ENCODE data around the gene DCANP1. TPM values are rescaled to one million over a fixed set of nuclear protein-coding genes. Genes with fewer than 3 reads are reported as not detected.

DCANP1 gene
- total and polyA plus RNA-seq, 4 donors, result 0.05 TPM; not detected in 3

DNA sequence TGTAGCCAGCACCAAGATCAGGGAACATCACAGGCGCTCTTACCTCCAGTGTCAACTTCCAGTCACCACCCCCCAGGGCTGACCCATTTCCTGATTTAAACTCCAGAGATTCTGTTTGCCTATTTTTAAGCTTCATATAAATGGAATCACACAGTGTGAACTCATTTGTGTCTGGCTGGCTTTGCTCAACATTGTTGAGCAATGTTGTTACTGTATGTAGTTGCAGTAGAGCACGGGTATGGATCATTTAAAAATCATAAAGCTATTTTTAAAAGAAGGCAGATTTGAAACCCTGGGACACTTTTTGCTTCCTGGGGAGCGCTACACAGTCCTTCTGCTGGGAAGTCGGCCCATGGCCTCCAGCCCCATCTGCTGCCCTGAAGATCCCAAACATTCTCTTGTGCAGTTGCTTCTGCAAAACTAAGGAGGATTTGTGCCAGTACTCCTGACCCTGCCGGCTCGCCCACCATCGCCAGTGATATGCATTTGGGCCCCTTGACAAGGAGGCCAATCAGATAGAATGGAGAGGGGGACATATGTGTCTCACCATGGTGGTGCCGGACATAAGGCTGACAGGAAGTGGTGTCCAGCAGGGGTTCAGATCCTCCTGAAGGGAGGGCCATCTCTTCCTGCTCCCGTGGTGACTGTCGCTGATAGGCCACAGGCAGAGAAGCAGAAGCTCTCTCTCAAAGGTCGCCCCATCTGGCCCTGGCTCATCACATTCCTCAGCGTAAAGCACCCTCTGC, 13.3 kb downstream of the DCANP1 start:
- WGBS, result 68% methylated on average over 12 of the region's 12 CpGs
- peak; percentile 21 for DNase-seq (ENCODE audit: low spot score)
- Histone ChIP-seq H3K36me3 (ENCODE audit: control insufficient read depth in 4 of 4, insufficient read depth in 3 of 4, low read depth in 1 of 4, low read length in 3 of 4) (no peaks in the 10 kb centered on the region), H3K4me1 (ENCODE audit: control insufficient read depth in 4 of 4, insufficient read depth in 4 of 4, low read length in 3 of 4) (peaks cover 0 to 2% (median 0%) of the 10 kb centered on the region in 4 donors), H3K27me3 (ENCODE audit: control insufficient read depth in 4 of 4, insufficient read depth in 4 of 4, low read length in 3 of 4) (no peaks in the 10 kb centered on the region), H3K9me3 (ENCODE audit: control insufficient read depth in 4 of 4, low read length in 3 of 4) (peaks cover 0 to 4% (median 2%) of the 10 kb centered on the region in 4 donors), H3K27ac (ENCODE audit: low read depth in 1 of 2, low read length in 2 of 2) (peak overlapping the region; percentile 11 to 25), H3K4me3 (ENCODE audit: low read depth in 1 of 3, low read length in 3 of 3) (no peak overlapping the region), H3K9ac (ENCODE audit: low read depth in 1 of 2, low read length in 2 of 2) (no peak overlapping the region)
- TF ChIP-seq SP1 (IDR thresholded peaks at IDR 0.05) (no peak), EGR1 (IDR thresholded peaks at IDR 0.05; ENCODE audit: low read depth in 2 of 2) (no peak), JUND (IDR thresholded peaks at IDR 0.05) (no peak), GABPA (IDR thresholded peaks at IDR 0.05 in 1 of 2, conservative IDR thresholded peaks at IDR 0.05 in 1 of 2) (no peak), HNF4A (conservative IDR thresholded peaks at IDR 0.05) (no peak), TAF1 (conservative IDR thresholded peaks at IDR 0.05) (no peak)
- TF ChIP-seq, protein P1, sequence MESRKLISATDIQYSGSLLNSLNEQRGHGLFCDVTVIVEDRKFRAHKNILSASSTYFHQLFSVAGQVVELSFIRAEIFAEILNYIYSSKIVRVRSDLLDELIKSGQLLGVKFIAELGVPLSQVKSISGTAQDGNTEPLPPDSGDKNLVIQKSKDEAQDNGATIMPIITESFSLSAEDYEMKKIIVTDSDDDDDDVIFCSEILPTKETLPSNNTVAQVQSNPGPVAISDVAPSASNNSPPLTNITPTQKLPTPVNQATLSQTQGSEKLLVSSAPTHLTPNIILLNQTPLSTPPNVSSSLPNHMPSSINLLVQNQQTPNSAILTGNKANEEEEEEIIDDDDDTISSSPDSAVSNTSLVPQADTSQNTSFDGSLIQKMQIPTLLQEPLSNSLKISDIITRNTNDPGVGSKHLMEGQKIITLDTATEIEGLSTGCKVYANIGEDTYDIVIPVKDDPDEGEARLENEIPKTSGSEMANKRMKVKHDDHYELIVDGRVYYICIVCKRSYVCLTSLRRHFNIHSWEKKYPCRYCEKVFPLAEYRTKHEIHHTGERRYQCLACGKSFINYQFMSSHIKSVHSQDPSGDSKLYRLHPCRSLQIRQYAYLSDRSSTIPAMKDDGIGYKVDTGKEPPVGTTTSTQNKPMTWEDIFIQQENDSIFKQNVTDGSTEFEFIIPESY (IDR thresholded peaks at IDR 0.05), result no peak

DNA sequence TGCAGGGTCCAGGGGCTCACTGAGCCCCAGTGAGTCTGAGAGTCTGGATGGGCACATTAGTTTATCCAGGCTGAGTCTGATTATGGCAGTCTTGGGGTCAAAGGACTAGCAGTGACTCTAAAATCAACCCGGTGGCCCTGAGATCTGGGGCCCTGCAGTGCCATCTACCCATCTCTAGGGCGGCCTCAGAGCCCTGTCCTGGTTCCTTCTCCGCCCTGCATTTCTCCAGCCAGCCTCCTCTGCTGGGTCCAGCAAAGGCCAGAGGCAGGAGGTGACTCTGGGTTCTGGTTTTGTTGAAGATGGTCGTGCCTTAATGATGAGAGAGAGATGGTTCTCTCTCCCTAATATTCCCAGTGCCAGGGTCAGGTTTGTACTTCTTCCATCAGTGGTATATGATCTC, 15.0 kb downstream of the DCANP1 start:
- 84% methylated on average over 4 of the region's 4 CpGs for WGBS
- H3K36me3 ChIP-seq (ENCODE audit: control insufficient read depth in 4 of 4, insufficient read depth in 3 of 4, low read depth in 1 of 4, low read length in 3 of 4), result no peaks in the 10 kb centered on the region
- H3K27ac ChIP-seq (ENCODE audit: low read depth in 1 of 2, low read length in 2 of 2), result no peak overlapping the region
- TF ChIP-seq HNF4G (IDR thresholded peaks at IDR 0.05) (no peak), FOXA1 (IDR thresholded peaks at IDR 0.05) (no peak), SP1 (IDR thresholded peaks at IDR 0.05) (no peak), FOXA2 (IDR thresholded peaks at IDR 0.05) (no peak), EGR1 (IDR thresholded peaks at IDR 0.05; ENCODE audit: low read depth in 2 of 2) (no peak), NR2F2 (IDR thresholded peaks at IDR 0.05) (no peak), TAF1 (conservative IDR thresholded peaks at IDR 0.05) (no peak), GABPA (IDR thresholded peaks at IDR 0.05 in 1 of 2, conservative IDR thresholded peaks at IDR 0.05 in 1 of 2) (no peak), JUND (IDR thresholded peaks at IDR 0.05) (no peak), HNF4A (conservative IDR thresholded peaks at IDR 0.05) (no peak), RXRA (IDR thresholded peaks at IDR 0.05) (no peak), YY1 (IDR thresholded peaks at IDR 0.05) (no peak), RAD21 (IDR thresholded peaks at IDR 0.05) (no peak)
- TF ChIP-seq, protein P1 (IDR thresholded peaks at IDR 0.05), result no peak
- TF ChIP-seq, protein P2, sequence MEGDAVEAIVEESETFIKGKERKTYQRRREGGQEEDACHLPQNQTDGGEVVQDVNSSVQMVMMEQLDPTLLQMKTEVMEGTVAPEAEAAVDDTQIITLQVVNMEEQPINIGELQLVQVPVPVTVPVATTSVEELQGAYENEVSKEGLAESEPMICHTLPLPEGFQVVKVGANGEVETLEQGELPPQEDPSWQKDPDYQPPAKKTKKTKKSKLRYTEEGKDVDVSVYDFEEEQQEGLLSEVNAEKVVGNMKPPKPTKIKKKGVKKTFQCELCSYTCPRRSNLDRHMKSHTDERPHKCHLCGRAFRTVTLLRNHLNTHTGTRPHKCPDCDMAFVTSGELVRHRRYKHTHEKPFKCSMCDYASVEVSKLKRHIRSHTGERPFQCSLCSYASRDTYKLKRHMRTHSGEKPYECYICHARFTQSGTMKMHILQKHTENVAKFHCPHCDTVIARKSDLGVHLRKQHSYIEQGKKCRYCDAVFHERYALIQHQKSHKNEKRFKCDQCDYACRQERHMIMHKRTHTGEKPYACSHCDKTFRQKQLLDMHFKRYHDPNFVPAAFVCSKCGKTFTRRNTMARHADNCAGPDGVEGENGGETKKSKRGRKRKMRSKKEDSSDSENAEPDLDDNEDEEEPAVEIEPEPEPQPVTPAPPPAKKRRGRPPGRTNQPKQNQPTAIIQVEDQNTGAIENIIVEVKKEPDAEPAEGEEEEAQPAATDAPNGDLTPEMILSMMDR (IDR thresholded peaks at IDR 0.05; ENCODE audit: low read depth, low read length, missing input control), result no peak
- TF ChIP-seq, protein P3, sequence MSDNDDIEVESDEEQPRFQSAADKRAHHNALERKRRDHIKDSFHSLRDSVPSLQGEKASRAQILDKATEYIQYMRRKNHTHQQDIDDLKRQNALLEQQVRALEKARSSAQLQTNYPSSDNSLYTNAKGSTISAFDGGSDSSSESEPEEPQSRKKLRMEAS (IDR thresholded peaks at IDR 0.05), result no peak
- TF ChIP-seq, protein P4, sequence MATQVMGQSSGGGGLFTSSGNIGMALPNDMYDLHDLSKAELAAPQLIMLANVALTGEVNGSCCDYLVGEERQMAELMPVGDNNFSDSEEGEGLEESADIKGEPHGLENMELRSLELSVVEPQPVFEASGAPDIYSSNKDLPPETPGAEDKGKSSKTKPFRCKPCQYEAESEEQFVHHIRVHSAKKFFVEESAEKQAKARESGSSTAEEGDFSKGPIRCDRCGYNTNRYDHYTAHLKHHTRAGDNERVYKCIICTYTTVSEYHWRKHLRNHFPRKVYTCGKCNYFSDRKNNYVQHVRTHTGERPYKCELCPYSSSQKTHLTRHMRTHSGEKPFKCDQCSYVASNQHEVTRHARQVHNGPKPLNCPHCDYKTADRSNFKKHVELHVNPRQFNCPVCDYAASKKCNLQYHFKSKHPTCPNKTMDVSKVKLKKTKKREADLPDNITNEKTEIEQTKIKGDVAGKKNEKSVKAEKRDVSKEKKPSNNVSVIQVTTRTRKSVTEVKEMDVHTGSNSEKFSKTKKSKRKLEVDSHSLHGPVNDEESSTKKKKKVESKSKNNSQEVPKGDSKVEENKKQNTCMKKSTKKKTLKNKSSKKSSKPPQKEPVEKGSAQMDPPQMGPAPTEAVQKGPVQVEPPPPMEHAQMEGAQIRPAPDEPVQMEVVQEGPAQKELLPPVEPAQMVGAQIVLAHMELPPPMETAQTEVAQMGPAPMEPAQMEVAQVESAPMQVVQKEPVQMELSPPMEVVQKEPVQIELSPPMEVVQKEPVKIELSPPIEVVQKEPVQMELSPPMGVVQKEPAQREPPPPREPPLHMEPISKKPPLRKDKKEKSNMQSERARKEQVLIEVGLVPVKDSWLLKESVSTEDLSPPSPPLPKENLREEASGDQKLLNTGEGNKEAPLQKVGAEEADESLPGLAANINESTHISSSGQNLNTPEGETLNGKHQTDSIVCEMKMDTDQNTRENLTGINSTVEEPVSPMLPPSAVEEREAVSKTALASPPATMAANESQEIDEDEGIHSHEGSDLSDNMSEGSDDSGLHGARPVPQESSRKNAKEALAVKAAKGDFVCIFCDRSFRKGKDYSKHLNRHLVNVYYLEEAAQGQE (IDR thresholded peaks at IDR 0.05), result no peak
- TF ChIP-seq, protein P5, sequence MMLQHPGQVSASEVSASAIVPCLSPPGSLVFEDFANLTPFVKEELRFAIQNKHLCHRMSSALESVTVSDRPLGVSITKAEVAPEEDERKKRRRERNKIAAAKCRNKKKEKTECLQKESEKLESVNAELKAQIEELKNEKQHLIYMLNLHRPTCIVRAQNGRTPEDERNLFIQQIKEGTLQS (IDR thresholded peaks at IDR 0.05), result no peak
- H3K27me3 ChIP-seq (ENCODE audit: control insufficient read depth in 4 of 4, insufficient read depth in 4 of 4, low read length in 3 of 4), result no peaks in the 10 kb centered on the region
- peaks cover 0 to 12% (median 7%) of the 10 kb centered on the region in 4 donors for H3K9me3 ChIP-seq (ENCODE audit: control insufficient read depth in 4 of 4, low read length in 3 of 4)
- H3K4me3 ChIP-seq (ENCODE audit: low read depth in 1 of 3, low read length in 3 of 3), result no peak overlapping the region
- no peak overlapping the region for H3K9ac ChIP-seq (ENCODE audit: low read depth in 1 of 2, low read length in 2 of 2)
- no peak for DNase-seq (ENCODE audit: low spot score)
- H3K4me1 ChIP-seq (ENCODE audit: control insufficient read depth in 4 of 4, insufficient read depth in 4 of 4, low read length in 3 of 4), result no peaks in the 10 kb centered on the region
